ENCODE results near the gene EPHB1. TPM values are rescaled to one million over a fixed set of nuclear protein-coding genes. Genes with fewer than 3 reads are reported as not detected.

EPHB1 gene
- total RNA-seq, 2 donors from 2014 or later = 1.9 to 3.2 TPM

GRCh38 chr3:135077186-135077585, 282.1 kb downstream of the EPHB1 start:
- no peak for TF ChIP-seq CTCF (IDR thresholded peaks at IDR 0.05)
- Histone ChIP-seq H3K27ac (no peak overlapping the region), H3K9me3 (no peaks in the 10 kb centered on the region), H3K4me1 (no peaks in the 10 kb centered on the region), H3K27me3 (no peaks in the 10 kb centered on the region), H3K36me3 (no peaks in the 10 kb centered on the region), H3K4me3 (no peak overlapping the region)
- DNase-seq (ENCODE audit: low spot score) = no peak

- H3K27ac ChIP-seq = no peak overlapping the region
- TF ChIP-seq CTCF (IDR thresholded peaks at IDR 0.05) = no peak
- H3K36me3 ChIP-seq = no peaks in the 10 kb centered on the region
- DNase-seq (ENCODE audit: low spot score) = no peak
- no peaks in the 10 kb centered on the region for H3K4me1 ChIP-seq
- H3K27me3 ChIP-seq = no peaks in the 10 kb centered on the region
- no peak overlapping the region for H3K4me3 ChIP-seq
- H3K9me3 ChIP-seq = no peaks in the 10 kb centered on the region
Measured at GRCh38 chr3:135078283-135078682, 283.2 kb downstream of the EPHB1 start.

- Histone ChIP-seq H3K4me3 (no peak overlapping the region), H3K27me3 (no peaks in the 10 kb centered on the region), H3K27ac (no peak overlapping the region), H3K36me3 (no peaks in the 10 kb centered on the region), H3K4me1 (no peaks in the 10 kb centered on the region), H3K9me3 (no peaks in the 10 kb centered on the region)
- no peak for TF ChIP-seq CTCF (IDR thresholded peaks at IDR 0.05)
- no peak for DNase-seq (ENCODE audit: low spot score)
Measured at GRCh38 chr3:135079095-135079494, 284.0 kb downstream of the EPHB1 start.

- Histone ChIP-seq H3K9me3 (no peaks in the 10 kb centered on the region), H3K4me1 (no peaks in the 10 kb centered on the region), H3K27ac (no peak overlapping the region), H3K27me3 (no peaks in the 10 kb centered on the region), H3K36me3 (no peaks in the 10 kb centered on the region), H3K4me3 (no peak overlapping the region)
- no peak for TF ChIP-seq CTCF (IDR thresholded peaks at IDR 0.05)
- peak; percentile 34 for DNase-seq (ENCODE audit: low spot score)
Measured at GRCh38 chr3:135081451-135081850, 286.4 kb downstream of the EPHB1 start.

GRCh38 chr3:135081856-135082434, 286.9 kb downstream of the EPHB1 start:
- no peak for TF ChIP-seq CTCF (IDR thresholded peaks at IDR 0.05)
- no peaks in the 10 kb centered on the region for H3K27me3 ChIP-seq
- H3K36me3 ChIP-seq = no peaks in the 10 kb centered on the region
- H3K4me1 ChIP-seq = no peaks in the 10 kb centered on the region
- no peaks in the 10 kb centered on the region for H3K9me3 ChIP-seq
- no peak overlapping the region for H3K27ac ChIP-seq
- H3K4me3 ChIP-seq = no peak overlapping the region
- DNase-seq (ENCODE audit: low spot score) = peak; percentile 36

GRCh38 chr3:135082706-135083105, 287.6 kb downstream of the EPHB1 start:
- no peak overlapping the region for H3K4me3 ChIP-seq
- H3K9me3 ChIP-seq = no peaks in the 10 kb centered on the region
- H3K4me1 ChIP-seq = no peaks in the 10 kb centered on the region
- no peaks in the 10 kb centered on the region for H3K27me3 ChIP-seq
- no peaks in the 10 kb centered on the region for H3K36me3 ChIP-seq
- DNase-seq (ENCODE audit: low spot score) = peak; percentile 50
- TF ChIP-seq CTCF (IDR thresholded peaks at IDR 0.05) = no peak
- H3K27ac ChIP-seq = no peak overlapping the region

Measured in right atrium auricular region (tissue), 2 donors.